Esophagus muscularis mucosa (tissue), 4 donors: ENCODE data around the gene SAMD4A.

ENCODE experiments used
- CTCF ChIP-seq, 3 experiments: fragments of 200-600 bp in 2 of 3; fragments of 450-650 bp in 1 of 3; sonication (generic) in 2 of 3; IDR thresholded peaks; one replicate each; pipeline ENCODE4 v1.5.1; 2017 to 2019; ENCODE audit warnings: antibody characterized with exemption in 3 of 3, mild to moderate bottlenecking in 2 of 3, moderate library complexity in 1 of 3
- EP300 ChIP-seq: sonication (generic); formaldehyde crosslinking; IDR thresholded peaks from one replicate; pipeline ENCODE4 v1.6.1; 2017; ENCODE audit warnings: antibody characterized with exemption
- POLR2A ChIP-seq: fragments of 450-650 bp; IDR thresholded peaks from one replicate; pipeline ENCODE4 v1.6.1; 2017; ENCODE audit warnings: antibody characterized with exemption, moderate library complexity, mild to moderate bottlenecking, low read depth
- POLR2AphosphoS5 ChIP-seq, 2 donors: sonication (generic); formaldehyde crosslinking; IDR thresholded peaks; one replicate each; pipeline ENCODE4 v1.6.1; 2017; ENCODE audit warnings: antibody characterized with exemption in 2 of 2

DNA sequence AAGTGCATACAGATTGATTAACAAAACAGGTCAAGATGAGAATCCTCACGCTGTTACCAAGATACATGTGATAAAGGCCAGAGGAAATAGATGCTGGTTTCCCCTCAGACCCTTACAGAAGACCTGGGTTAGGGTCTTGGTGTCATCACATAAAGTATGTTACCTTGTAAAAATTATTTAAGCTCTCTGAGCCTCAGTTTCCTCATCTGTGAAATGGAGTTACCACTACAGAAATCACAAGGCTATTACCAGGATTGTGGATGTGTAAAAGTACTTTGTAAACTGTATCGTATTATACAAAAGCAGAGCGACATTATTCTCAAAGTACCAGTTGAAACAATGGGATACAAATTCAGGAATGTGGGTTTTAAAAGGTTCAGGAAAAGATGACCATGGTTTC, 14.0 kb downstream of the SAMD4A start:
- TF ChIP-seq POLR2AphosphoS5 (IDR thresholded peaks at IDR 0.05), result no peak
- no peak for TF ChIP-seq CTCF (IDR thresholded peaks at IDR 0.05)
- no peak for TF ChIP-seq POLR2A
- TF ChIP-seq EP300, result no peak
